Cardiac muscle cell (in vitro differentiated cells and primary cell): Measurements from ENCODE around the gene FOXP3. TPM values are rescaled to one million over a fixed set of nuclear protein-coding genes. Genes with fewer than 3 reads are reported as not detected.
"Not testable (repeated sequence)": the region's sequence is repeated elsewhere in the genome, so short reads cannot be mapped to it uniquely, and the experiment has no call there.

Experiments
- DNase-seq, 2 donors: peaks; one replicate each; pipeline versions ENCODE4 v3.0.0 to v3.0.0-alpha.2; 2010 to 2017; ENCODE audit warnings: low read depth in 1 of 2, low spot score in 1 of 2
- H3K27ac ChIP-seq: fragments of 200-600 bp; sonication (generic); 2 replicates; pipeline ENCODE4 v1.5.1; 2016
- H3K27me3 ChIP-seq: fragments of 200-600 bp; sonication (generic); 2 replicates; pipeline ENCODE4 v1.6.0; 2016; ENCODE audit warnings: control low read depth
- H3K36me3 ChIP-seq: fragments of 200-600 bp; sonication (generic); 2 replicates; pipeline ENCODE4 v1.5.1; 2016; ENCODE audit warnings: control low read depth
- H3K4me1 ChIP-seq: fragments of 200-600 bp; sonication (generic); 2 replicates; pipeline ENCODE4 v1.8.1; 2017; ENCODE audit warnings: low read depth, mild to moderate bottlenecking, mixed run types
- H3K4me3 ChIP-seq: fragments of 200-600 bp; sonication (generic); 2 replicates; pipeline ENCODE4 v1.5.1; 2016; ENCODE audit warnings: mild to moderate bottlenecking
- H3K9me3 ChIP-seq: fragments of 200-600 bp; sonication (generic); 2 replicates; pipeline ENCODE4 v1.5.1; 2017; ENCODE audit warnings: low read depth, mild to moderate bottlenecking, control low read depth
- CTCF ChIP-seq: IDR thresholded peaks from 2 replicates; pipeline ENCODE4 v1.5.1; 2012; ENCODE audit warnings: low read depth, mild to moderate bottlenecking, low read length
- polyA plus RNA-seq: library from polyadenylated mRNA; unstranded; fragments of >200 nt; fragmentation: Nextera tagmentation; extraction: Ambion mirVana; gene quantifications from 2 replicates; pipeline ENCODE4 v1.2.1, GENCODE V29; 2016
- total RNA-seq: library from RNA; depleted of rRNA; stranded (reverse); fragments of >200 nt; gene quantifications from 2 replicates; pipeline ENCODE4 v1.2.3, GENCODE V29; 2016

FOXP3 gene
- total and polyA plus RNA-seq, 2 experiments from 2014 or later, result 0.18 to 0.59 TPM

- no peak for DNase-seq
- H3K9me3 ChIP-seq, result no peaks in the 10 kb centered on the region
- no peak for TF ChIP-seq CTCF
- no peaks in the 10 kb centered on the region for H3K36me3 ChIP-seq
- no peaks in the 10 kb centered on the region for H3K4me1 ChIP-seq
- no peaks in the 10 kb centered on the region for H3K27me3 ChIP-seq
- no peak within 1 kb of the TSS for H3K4me3 ChIP-seq
- no peak within 1 kb of the TSS for H3K27ac ChIP-seq
Measured at GRCh38 chrX:49303346-49303745, 38.8 kb upstream of the FOXP3 start, which contains the start of gene GAGE10. Gene GAGE10 (plus strand): TSS chrX:49303646. CDS start chrX:49304860, 1,214 bp downstream.

- DNase-seq, result no peak
- no peaks in the 10 kb centered on the region for H3K9me3 ChIP-seq
- H3K4me1 ChIP-seq, result no peaks in the 10 kb centered on the region
- no peaks in the 10 kb centered on the region for H3K27me3 ChIP-seq
- H3K36me3 ChIP-seq, result no peaks in the 10 kb centered on the region
- H3K4me3 ChIP-seq, result no peak overlapping the region
- no peak overlapping the region for H3K27ac ChIP-seq
- no peak for TF ChIP-seq CTCF
Measured at GRCh38 chrX:49300703-49301102, 36.2 kb upstream of the FOXP3 start.

- not testable (repeated sequence) for H3K27me3 ChIP-seq, H3K4me1 ChIP-seq, H3K27ac ChIP-seq, DNase-seq, H3K36me3 ChIP-seq, H3K4me3 ChIP-seq, H3K9me3 ChIP-seq
Measured at GRCh38 chrX:49299293-49299692, 34.8 kb upstream of the FOXP3 start.

GRCh38 chrX:49292400-49293362 is 28.2 kb upstream of the FOXP3 start:
- Histone ChIP-seq H3K4me1 (no peaks in the 10 kb centered on the region), H3K36me3 (no peaks in the 10 kb centered on the region), H3K27ac (no peak overlapping the region), H3K9me3 (no peaks in the 10 kb centered on the region), H3K27me3 (no peaks in the 10 kb centered on the region), H3K4me3 (no peak overlapping the region)
- TF ChIP-seq CTCF, result no peak
- DNase-seq, result no peak

GRCh38 chrX:49291615-49292337 is 27.3 kb upstream of the FOXP3 start:
- Histone ChIP-seq H3K36me3 (no peaks in the 10 kb centered on the region), H3K4me1 (no peaks in the 10 kb centered on the region), H3K9me3 (no peaks in the 10 kb centered on the region), H3K27ac (no peak overlapping the region), H3K4me3 (no peak overlapping the region), H3K27me3 (no peaks in the 10 kb centered on the region)
- DNase-seq, result peak; percentile 61 to 70
- TF ChIP-seq CTCF, result peak; percentile 64

GRCh38 chrX:49290215-49290614 is 25.7 kb upstream of the FOXP3 start:
- no peak for TF ChIP-seq CTCF
- no peak for DNase-seq
- Histone ChIP-seq H3K4me3 (no peak overlapping the region), H3K27ac (no peak overlapping the region), H3K36me3 (no peaks in the 10 kb centered on the region), H3K4me1 (no peaks in the 10 kb centered on the region), H3K9me3 (no peaks in the 10 kb centered on the region), H3K27me3 (no peaks in the 10 kb centered on the region)
